Parathyroid adenoma (tissue), 2 donors: ENCODE data around the gene ANK3.
A peak's percentile ranks its signal among the peaks of the same experiment; 100 is the strongest.

Experiments
- H2AFZ ChIP-seq: fragments of 300-600 bp; sonication (generic); one replicate; pipeline ENCODE4 v1.7.0; 2017; ENCODE audit warnings: antibody characterized with exemption, mild to moderate bottlenecking
- H3K27ac ChIP-seq: fragments of 300-600 bp; sonication (generic); one replicate; pipeline ENCODE4 v1.7.0; 2017
- H3K27me3 ChIP-seq: fragments of 300-600 bp; sonication (generic); one replicate; pipeline ENCODE4 v1.7.0; 2017; ENCODE audit warnings: low read length; ENCODE audit not compliant: control insufficient read depth, insufficient read depth
- H3K36me3 ChIP-seq: fragments of 300-600 bp; sonication (generic); one replicate; pipeline ENCODE4 v1.7.0; 2017; ENCODE audit warnings: low read length; ENCODE audit not compliant: control insufficient read depth, insufficient read depth
- H3K4me1 ChIP-seq: fragments of 300-600 bp; sonication (generic); one replicate; pipeline ENCODE4 v1.7.0; 2017; ENCODE audit warnings: control low read depth
- H3K4me2 ChIP-seq: fragments of 300-600 bp; sonication (generic); one replicate; pipeline ENCODE4 v1.7.0; 2017; ENCODE audit warnings: low read length
- H3K4me3 ChIP-seq: fragments of 300-600 bp; sonication (generic); one replicate; pipeline ENCODE4 v1.7.0; 2017; ENCODE audit warnings: low read depth, low read length
- H3K79me2 ChIP-seq: fragments of 300-600 bp; sonication (generic); one replicate; pipeline ENCODE4 v1.7.0; 2017; ENCODE audit warnings: control low read depth
- H3K9ac ChIP-seq: fragments of 300-600 bp; sonication (generic); one replicate; pipeline ENCODE4 v1.7.0; 2017; ENCODE audit warnings: mild to moderate bottlenecking
- H3K9me3 ChIP-seq: fragments of 300-600 bp; sonication (generic); one replicate; pipeline ENCODE4 v1.7.0; 2017; ENCODE audit warnings: low read length; ENCODE audit not compliant: control insufficient read depth
- TF ChIP-seq, protein P1 (sequence below): fragments of 300-600 bp; sonication (generic); IDR thresholded peaks from one replicate; pipeline ENCODE4 v1.7.0; 2017; ENCODE audit warnings: antibody characterized with exemption, mild to moderate bottlenecking
- donor health status: primary hyperparathyroidism.

ANK3 gene

GRCh38 chr10:60266513-60266912 lies 123.2 kb downstream of the ANK3 start:
- H3K9me3 ChIP-seq: no peaks in the 10 kb centered on the region
- no peak overlapping the region for H3K27ac ChIP-seq
- no peak overlapping the region for H2AFZ ChIP-seq
- H3K4me1 ChIP-seq: no peaks in the 10 kb centered on the region
- no peak overlapping the region for H3K4me2 ChIP-seq
- TF ChIP-seq, protein P1, sequence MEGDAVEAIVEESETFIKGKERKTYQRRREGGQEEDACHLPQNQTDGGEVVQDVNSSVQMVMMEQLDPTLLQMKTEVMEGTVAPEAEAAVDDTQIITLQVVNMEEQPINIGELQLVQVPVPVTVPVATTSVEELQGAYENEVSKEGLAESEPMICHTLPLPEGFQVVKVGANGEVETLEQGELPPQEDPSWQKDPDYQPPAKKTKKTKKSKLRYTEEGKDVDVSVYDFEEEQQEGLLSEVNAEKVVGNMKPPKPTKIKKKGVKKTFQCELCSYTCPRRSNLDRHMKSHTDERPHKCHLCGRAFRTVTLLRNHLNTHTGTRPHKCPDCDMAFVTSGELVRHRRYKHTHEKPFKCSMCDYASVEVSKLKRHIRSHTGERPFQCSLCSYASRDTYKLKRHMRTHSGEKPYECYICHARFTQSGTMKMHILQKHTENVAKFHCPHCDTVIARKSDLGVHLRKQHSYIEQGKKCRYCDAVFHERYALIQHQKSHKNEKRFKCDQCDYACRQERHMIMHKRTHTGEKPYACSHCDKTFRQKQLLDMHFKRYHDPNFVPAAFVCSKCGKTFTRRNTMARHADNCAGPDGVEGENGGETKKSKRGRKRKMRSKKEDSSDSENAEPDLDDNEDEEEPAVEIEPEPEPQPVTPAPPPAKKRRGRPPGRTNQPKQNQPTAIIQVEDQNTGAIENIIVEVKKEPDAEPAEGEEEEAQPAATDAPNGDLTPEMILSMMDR: no peak
- no peaks in the 10 kb centered on the region for H3K36me3 ChIP-seq
- H3K4me3 ChIP-seq: no peak overlapping the region
- no peaks in the 10 kb centered on the region for H3K79me2 ChIP-seq
- no peaks in the 10 kb centered on the region for H3K27me3 ChIP-seq
- H3K9ac ChIP-seq: no peak overlapping the region

DNA sequence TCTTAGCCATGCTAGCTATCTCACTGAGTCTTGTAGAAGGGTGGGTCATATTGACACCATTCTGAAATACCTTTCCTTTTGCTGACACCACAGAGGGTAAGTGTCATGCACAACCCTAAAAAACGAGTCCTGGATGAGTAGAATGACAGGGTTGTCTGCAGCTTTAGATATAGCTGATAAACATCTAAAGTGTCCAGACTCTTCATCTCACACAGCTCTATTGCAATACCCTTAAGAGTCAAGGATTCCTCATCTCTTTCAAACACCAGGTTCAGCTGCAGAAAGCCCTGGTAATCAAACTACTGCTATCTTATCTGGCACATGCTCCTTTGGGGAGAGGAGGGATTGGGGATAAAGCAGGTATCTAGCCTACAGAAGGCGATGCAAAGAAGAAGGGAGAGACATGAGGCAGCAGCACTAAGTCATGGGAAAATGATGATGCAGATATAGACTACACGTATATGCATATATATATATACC lies 127.0 kb downstream of the ANK3 start:
- TF ChIP-seq, protein P1: no peak
- Histone ChIP-seq H2AFZ (no peak overlapping the region), H3K27ac (no peak overlapping the region), H3K79me2 (no peaks in the 10 kb centered on the region), H3K4me2 (no peak overlapping the region), H3K4me1 (peaks cover 16% of the 10 kb centered on the region), H3K27me3 (no peaks in the 10 kb centered on the region), H3K36me3 (no peaks in the 10 kb centered on the region), H3K9ac (no peak overlapping the region), H3K9me3 (no peaks in the 10 kb centered on the region), H3K4me3 (no peak overlapping the region)

- H2AFZ ChIP-seq: peak overlapping the region; percentile 50
- H3K36me3 ChIP-seq: no peaks in the 10 kb centered on the region
- H3K4me1 ChIP-seq: peaks cover 22% of the 10 kb centered on the region
- H3K27ac ChIP-seq: peak overlapping the region; percentile 66
- no peaks in the 10 kb centered on the region for H3K9me3 ChIP-seq
- no peak overlapping the region for H3K4me3 ChIP-seq
- H3K4me2 ChIP-seq: peak overlapping the region; percentile 45
- no peaks in the 10 kb centered on the region for H3K27me3 ChIP-seq
- TF ChIP-seq, protein P1: no peak
- no peaks in the 10 kb centered on the region for H3K79me2 ChIP-seq
- no peak overlapping the region for H3K9ac ChIP-seq
These were observed 129.4 kb downstream of the ANK3 start for GRCh38 chr10:60260321-60260720.

DNA sequence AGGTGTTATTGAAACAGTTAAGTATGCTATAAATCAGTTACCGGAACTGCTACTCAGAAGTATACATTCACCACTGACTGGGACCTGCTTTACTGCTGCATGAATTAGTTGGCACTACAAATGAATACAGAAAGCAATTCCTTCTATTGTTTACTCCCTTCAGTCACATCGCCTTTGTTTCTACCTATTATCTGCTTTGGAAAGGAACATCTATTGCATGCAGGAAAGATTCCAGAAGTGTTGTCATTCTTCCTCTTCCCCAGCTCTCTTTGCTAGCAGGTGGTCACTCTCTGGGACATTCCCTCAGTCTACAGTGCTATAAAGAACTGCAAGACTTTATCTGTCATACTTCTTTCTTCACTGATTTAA lies 131.3 kb downstream of the ANK3 start:
- Histone ChIP-seq H3K9ac (no peak overlapping the region), H3K27me3 (no peaks in the 10 kb centered on the region), H3K4me1 (peaks cover 25% of the 10 kb centered on the region), H3K27ac (peak overlapping the region; percentile 66), H3K79me2 (no peaks in the 10 kb centered on the region), H2AFZ (no peak overlapping the region), H3K36me3 (no peaks in the 10 kb centered on the region), H3K4me2 (no peak overlapping the region), H3K4me3 (no peak overlapping the region), H3K9me3 (no peaks in the 10 kb centered on the region)
- TF ChIP-seq, protein P1: no peak

GRCh38 chr10:60257767-60258428 lies 131.8 kb downstream of the ANK3 start:
- TF ChIP-seq, protein P1: no peak
- Histone ChIP-seq H3K9ac (no peak overlapping the region), H3K79me2 (no peaks in the 10 kb centered on the region), H3K4me3 (no peak overlapping the region), H3K9me3 (no peaks in the 10 kb centered on the region), H3K4me1 (peaks cover 25% of the 10 kb centered on the region), H3K27ac (no peak overlapping the region), H2AFZ (no peak overlapping the region), H3K36me3 (no peaks in the 10 kb centered on the region), H3K4me2 (no peak overlapping the region), H3K27me3 (no peaks in the 10 kb centered on the region)
